CD4-positive, alpha-beta T cell treated with Interleukin-4 for 1 hour (primary cell): Measurements from ENCODE around the gene KCNAB1.
A peak's percentile ranks its signal among the peaks of the same experiment; 100 is the strongest.

Experiments used
- DNase-seq, 2 donors: peaks; one replicate each; pipeline ENCODE4 v3.0.0-alpha.2; 2020 to 2022

The KCNAB1 gene

GRCh38 chr3:156472150-156472549 is 351.8 kb downstream of the KCNAB1 start:
- peak in 1 of 2 donors; percentile 14 for DNase-seq

DNA sequence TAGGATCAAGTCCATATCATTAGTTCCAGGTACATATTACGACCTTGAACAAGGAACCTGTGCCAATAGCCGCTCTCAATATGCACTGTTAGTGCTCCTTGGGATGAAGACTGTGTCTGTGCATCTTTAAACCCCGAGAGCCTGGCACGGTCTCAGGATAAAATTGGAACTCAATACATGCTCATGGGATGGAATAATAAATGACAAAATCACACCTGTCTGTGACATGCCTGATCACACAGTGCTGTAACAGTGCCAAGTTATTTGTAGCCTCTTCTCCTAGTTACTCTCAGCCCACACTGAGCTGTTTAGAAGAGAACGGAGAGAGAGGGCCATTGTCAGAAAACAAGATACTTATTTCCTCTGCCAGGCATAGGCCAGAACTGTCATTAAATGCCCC is 352.3 kb downstream of the KCNAB1 start:
- DNase-seq = no peak

DNA sequence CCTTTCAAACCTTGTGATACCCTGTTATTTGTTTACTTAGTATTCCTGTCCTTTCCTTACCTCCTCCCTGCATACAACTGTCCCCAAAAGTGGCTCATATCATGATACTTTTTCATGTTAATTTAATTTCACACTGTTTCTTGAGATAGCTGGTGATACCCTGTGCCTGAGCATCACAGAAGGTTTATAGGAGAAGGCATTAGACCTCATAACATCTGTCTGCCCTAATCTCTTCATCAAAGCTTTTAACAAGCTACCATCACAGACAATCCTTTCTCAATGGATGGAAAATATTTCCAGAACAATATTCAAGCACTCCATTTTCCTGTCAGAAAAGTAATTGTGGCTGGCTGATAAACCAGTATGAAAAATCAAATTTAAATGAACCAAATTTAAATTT is 353.0 kb downstream of the KCNAB1 start:
- DNase-seq = no peak

GRCh38 chr3:156474560-156475389 is 354.4 kb downstream of the KCNAB1 start:
- DNase-seq = no peak

DNA sequence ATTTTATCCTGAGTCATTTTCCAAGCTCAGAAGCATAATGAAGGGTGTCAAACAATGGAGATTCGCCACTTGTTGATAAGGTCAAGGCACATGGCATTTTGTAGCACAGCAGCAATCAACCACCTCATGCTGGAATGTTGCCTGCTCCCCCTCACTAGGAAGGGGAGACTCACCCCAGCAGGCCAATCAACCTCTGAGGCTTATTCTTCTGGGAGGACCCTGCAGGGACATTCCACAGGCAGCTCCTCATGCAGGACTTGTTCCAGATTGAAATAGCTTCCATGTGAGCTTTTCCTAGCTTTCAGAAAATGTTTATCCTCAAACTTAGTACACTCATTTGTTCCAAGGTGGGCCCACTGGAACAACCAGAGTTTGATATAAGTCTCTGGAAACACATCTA is 356.9 kb downstream of the KCNAB1 start:
- no peak for DNase-seq

- no peak for DNase-seq
Observed at GRCh38 chr3:156478891-156479290, 358.5 kb downstream of the KCNAB1 start.

DNA sequence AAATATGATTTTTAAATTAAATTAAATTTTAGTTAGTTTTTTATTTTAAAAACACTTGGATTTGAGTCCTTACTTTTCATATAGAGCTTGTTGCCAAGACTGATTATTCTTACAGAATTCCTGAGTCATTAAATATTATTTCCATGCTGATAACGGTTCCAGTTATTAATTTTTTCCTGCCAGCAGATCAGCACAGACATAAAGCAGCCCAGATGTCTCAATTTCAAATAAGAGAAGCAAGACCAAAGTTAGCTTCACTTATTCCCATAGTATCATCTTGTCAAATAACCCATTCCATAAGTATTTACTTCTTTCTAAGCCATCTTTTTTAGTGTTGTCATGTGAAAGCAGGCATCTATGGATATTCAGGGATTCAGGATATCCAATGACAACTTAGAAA is 359.2 kb downstream of the KCNAB1 start:
- no peak for DNase-seq

GRCh38 chr3:156480949-156481348 is 360.6 kb downstream of the KCNAB1 start:
- DNase-seq = no peak

GRCh38 chr3:156483002-156483401 is 362.6 kb downstream of the KCNAB1 start:
- no peak for DNase-seq

- peak in 1 of 2 donors; percentile 65 for DNase-seq
Observed at GRCh38 chr3:156483426-156483825, 363.0 kb downstream of the KCNAB1 start.

- peak; percentile 52 to 73 for DNase-seq
Observed at GRCh38 chr3:156483961-156484787, 363.8 kb downstream of the KCNAB1 start.

- no peak for DNase-seq
Observed at GRCh38 chr3:156488767-156489166, 368.4 kb downstream of the KCNAB1 start.

GRCh38 chr3:156489462-156489911 is 369.1 kb downstream of the KCNAB1 start:
- no peak for DNase-seq

DNA sequence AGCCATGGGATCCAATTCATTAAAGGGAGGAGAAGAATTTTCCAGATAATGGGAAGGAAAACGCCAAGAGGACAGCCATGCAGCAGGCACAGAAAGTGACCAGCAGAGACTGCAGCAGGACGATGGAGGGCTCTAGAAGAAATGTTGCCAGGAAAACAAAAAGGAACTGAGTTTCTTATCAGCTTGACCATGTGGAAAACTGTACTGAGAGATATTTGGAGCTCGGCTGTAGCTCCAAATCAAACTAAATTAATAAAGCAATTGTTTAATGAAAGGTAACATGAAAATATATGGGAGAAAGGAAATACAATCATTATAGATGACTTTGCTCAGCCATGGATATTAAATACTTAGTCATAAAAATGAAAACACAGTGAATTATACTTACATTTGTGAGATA is 370.8 kb downstream of the KCNAB1 start:
- no peak for DNase-seq

DNA sequence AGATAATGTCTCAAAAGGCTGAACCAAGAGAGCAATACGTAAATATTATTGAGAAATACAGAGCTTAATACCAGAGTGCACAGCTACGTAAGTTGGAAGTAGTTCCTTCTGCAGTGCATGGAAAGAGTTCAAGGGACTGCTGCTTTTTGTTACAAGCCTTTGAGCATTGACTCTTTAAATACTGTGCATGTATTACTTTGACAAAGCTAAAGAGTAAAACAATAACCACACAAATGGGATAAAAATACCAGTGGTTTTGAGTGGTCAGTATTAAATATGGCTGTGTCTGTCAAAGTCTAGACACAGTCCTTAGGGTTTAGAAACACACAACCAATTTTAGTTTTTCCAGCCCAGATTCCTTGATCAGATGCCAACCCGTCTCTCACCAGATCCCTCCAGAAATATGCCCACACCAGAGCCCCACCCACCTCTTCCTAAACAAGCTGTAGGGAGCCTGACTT is 372.5 kb downstream of the KCNAB1 start:
- no peak for DNase-seq

- DNase-seq = no peak
Observed at GRCh38 chr3:156493887-156494286, 373.5 kb downstream of the KCNAB1 start.

DNA sequence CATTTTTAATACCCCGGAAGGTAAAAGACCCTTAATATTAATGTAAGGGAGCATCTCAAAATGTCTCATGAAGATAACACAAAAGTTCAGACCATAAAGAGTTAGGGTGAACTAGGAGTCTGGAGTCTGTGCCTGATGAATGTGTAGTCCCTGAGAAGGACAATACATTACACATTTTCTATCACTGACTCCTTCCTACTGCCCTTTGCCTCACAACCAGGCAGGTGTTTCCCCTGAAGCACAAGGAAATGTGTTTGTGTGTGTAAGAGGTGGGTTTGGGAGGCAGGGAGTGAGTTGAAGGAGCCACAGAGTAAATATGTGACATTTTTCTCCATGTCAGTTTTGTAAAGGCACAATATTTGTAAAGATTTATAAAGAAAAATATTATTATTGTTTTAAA is 375.4 kb downstream of the KCNAB1 start:
- no peak for DNase-seq

DNA sequence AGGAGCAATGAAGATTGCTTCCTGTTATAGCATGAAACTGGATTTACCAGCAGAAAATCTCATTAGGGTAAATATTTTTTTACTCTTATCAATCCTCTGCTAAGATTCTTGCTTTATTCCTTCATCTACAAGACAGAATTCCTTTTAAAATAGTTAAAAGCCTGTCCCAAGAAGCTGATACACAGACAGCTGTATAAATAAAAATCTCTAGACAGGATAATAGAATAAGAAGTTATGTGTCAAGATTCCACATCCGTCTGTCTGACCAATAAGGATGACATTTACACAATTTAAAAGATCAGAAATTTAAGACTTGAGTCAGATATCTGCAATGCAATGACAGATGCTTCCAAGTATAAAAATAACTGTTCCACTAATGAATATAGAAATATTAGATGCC is 376.9 kb downstream of the KCNAB1 start:
- DNase-seq = no peak

DNA sequence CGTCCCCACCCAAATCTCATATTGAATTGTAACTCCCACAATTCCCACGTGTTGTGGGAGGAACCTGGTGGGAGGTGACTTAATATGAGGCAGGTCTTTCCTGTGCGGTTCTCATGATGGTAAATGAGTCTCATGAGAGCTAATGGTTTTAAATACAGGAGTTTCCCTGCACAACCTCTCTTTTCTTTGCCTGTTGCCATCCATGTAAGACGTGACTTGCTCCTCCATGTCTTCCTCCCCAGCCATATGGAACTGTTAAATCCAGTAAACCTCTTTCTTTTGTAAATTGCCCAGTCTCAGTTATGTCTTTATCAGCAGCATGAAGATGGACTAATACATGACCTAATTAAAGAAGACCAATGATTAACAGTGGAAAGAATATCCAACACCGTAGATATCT is 377.9 kb downstream of the KCNAB1 start:
- no peak for DNase-seq

DNA sequence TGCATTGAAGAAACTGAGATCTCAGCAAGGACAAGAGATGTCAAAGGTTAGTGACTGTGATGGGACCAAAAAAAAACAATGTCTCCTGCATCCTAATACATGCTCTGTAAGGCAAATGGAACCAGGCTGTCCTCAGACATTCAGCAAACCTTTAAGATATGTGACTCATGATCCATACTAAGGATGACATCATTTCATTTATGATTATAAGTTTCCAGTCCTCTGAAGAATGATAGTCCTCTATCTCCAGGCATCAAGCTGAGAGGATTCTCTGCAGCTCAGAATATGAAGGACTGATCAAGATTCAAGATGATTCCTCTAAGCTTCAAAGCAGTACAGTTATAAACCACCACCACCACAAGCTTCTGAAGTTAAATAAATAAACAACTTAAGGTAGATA is 386.9 kb downstream of the KCNAB1 start:
- DNase-seq = no peak

DNA sequence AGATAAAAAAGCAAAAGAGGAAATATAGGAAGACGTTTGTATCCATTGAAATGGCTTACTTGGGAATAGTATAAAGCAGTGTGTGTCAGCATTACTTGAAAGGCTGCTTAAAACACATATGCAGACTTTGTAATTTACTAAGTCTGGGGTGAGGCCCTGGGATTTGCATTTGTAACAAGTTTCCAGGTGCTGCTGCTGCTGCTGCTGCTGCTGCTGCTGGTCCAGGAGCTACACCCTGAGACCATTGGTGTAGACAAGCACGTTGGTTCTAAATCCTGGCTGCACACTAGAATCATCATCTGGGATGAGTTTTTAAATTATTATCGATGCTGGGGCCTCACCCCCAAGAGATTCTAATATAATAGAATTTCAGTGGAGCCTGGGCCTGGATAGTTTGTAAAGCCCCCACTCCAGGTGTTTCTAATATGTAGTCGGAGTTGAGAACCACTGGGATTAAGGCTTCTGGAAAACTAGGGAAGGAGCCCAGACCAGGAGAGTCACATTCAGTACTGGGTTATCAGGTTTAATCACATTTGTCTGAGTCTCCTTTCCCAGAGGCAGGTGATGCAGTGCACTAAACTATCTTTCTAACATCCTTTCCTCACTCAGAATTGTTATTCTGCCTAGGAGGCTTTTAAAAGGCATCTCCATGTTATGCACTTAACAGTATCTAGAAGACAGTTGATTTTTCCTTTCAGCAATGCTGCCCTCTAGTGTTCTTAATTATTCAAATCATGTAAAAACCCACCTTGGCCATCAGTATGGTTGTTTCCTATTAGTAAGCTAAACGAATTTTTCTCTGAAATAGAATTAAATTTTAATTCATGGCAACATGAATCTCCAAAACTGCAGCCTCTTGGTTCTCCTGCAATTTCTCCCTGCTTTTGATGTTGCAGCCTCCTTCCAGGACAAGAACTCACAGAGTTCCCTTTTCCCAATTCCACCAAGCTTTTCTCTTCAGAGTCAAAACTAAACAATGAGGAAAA is 389.1 kb downstream of the KCNAB1 start:
- peak in 1 of 2 donors; percentile 73 for DNase-seq

DNA sequence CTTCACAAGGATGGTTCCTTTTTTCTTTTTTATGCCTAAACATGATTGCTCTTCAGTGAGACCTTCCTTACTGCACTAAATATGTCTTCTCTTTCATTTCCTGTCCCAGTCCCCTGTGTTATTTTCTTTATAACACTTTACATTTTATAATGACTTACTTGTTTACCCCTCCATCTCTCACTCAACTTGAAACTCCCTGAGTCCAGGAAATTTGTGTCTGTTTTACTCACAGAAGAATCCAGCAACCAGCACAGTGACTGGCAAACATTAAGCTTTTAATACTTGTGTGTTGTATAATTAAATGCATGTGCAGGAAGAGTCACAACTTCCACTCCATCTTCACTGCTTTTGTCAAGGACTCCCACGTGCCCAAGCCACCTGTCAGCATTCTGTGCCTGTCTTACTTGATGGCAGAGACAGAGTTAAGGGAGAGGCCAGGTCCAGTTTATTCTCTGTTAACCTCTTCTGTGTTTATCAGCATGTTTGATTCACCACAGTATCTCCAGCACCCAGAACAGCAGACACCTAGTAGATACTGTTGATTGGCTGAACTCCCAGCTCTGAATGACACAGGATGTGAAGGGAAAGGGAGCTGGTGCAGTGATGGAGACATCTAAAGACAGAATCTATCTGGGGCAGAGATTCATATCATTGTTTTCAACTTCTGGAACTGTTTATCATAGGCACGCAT is 391.8 kb downstream of the KCNAB1 start:
- no peak for DNase-seq
